ENCODE data around the gene DARS1.
A peak's percentile ranks its signal among the peaks of the same experiment; 100 is the strongest.
"Not testable (repeated sequence)": the region's sequence is repeated elsewhere in the genome, so short reads cannot be mapped to it uniquely, and the experiment has no call there.

DARS1 gene

GRCh38 chr2:135960656-135961551 is 24.5 kb downstream of the DARS1 start:
- no peak overlapping the region for H2AFZ ChIP-seq (ENCODE audit: low read depth, low read length)
- peaks cover 5% of the 10 kb centered on the region; the same call in 1 of the 2 replicates for H4K20me1 ChIP-seq (ENCODE audit: insufficient read depth, low read length)
- peak overlapping the region; percentile 50 for H3K27ac ChIP-seq (ENCODE audit: low read length)
- TF ChIP-seq CTCF (IDR thresholded peaks at IDR 0.05; ENCODE audit: borderline replicate concordance, extremely low read depth, low read length, poor library complexity, severe bottlenecking) (no peak), EZH2 (IDR thresholded peaks at IDR 0.05; ENCODE audit: borderline replicate concordance, low read depth, low read length, severe bottlenecking) (no peak)
- peak; percentile 83 for ATAC-seq (ENCODE audit: insufficient read depth, low read depth)
- H3K4me2 ChIP-seq (ENCODE audit: insufficient read depth, low read length) = no peak overlapping the region; the same call in 1 of the 2 replicates
- H3K27me3 ChIP-seq (ENCODE audit: insufficient read depth, low read length, poor library complexity) = no peaks in the 10 kb centered on the region
- H3K9ac ChIP-seq (ENCODE audit: low read depth, low read length) = peak overlapping the region; percentile 14; the same call in 1 of the 2 replicates
- no peak overlapping the region for H3K4me3 ChIP-seq (ENCODE audit: low read depth in 1 of 2, low read length in 2 of 2)
- H3K9me3 ChIP-seq (ENCODE audit: insufficient read depth, low read length, severe bottlenecking) = no peaks in the 10 kb centered on the region
- no peak for DNase-seq
- peaks cover 68% of the 10 kb centered on the region for H3K36me3 ChIP-seq (ENCODE audit: insufficient read depth, low read length)
- H3K79me2 ChIP-seq (ENCODE audit: insufficient read depth, low read length) = peaks cover 92% of the 10 kb centered on the region
- H3K4me1 ChIP-seq (ENCODE audit: insufficient read depth, low read length) = peaks cover 32% of the 10 kb centered on the region

- Histone ChIP-seq H4K20me1 (ENCODE audit: insufficient read depth, low read length) (peaks cover 5% of the 10 kb centered on the region; the same call in 1 of the 2 replicates), H3K27me3 (ENCODE audit: insufficient read depth, low read length, poor library complexity) (no peaks in the 10 kb centered on the region), H3K36me3 (ENCODE audit: insufficient read depth, low read length) (peaks cover 75% of the 10 kb centered on the region), H3K4me3 (ENCODE audit: low read depth in 1 of 2, low read length in 2 of 2) (no peak overlapping the region), H3K9me3 (ENCODE audit: insufficient read depth, low read length, severe bottlenecking) (no peaks in the 10 kb centered on the region), H3K4me1 (ENCODE audit: insufficient read depth, low read length) (peaks cover 32% of the 10 kb centered on the region), H3K79me2 (ENCODE audit: insufficient read depth, low read length) (peaks cover 92% of the 10 kb centered on the region), H3K9ac (ENCODE audit: low read depth, low read length) (no peak overlapping the region), H3K4me2 (ENCODE audit: insufficient read depth, low read length) (no peak overlapping the region), H3K27ac (ENCODE audit: low read length) (peak overlapping the region; percentile 48), H2AFZ (ENCODE audit: low read depth, low read length) (no peak overlapping the region)
- no peak for DNase-seq
- no peak for ATAC-seq (ENCODE audit: insufficient read depth, low read depth)
- TF ChIP-seq EZH2 (IDR thresholded peaks at IDR 0.05; ENCODE audit: borderline replicate concordance, low read depth, low read length, severe bottlenecking) = no peak
- no peak for TF ChIP-seq CTCF (IDR thresholded peaks at IDR 0.05; ENCODE audit: borderline replicate concordance, extremely low read depth, low read length, poor library complexity, severe bottlenecking)
These were observed 25.3 kb downstream of the DARS1 start for GRCh38 chr2:135960150-135960549.

- H3K4me1 ChIP-seq (ENCODE audit: insufficient read depth, low read length) = peaks cover 32% of the 10 kb centered on the region
- H2AFZ ChIP-seq (ENCODE audit: low read depth, low read length); H3K27ac ChIP-seq (ENCODE audit: low read length); H3K9me3 ChIP-seq (ENCODE audit: insufficient read depth, low read length, severe bottlenecking); DNase-seq; H3K27me3 ChIP-seq (ENCODE audit: insufficient read depth, low read length, poor library complexity); H3K9ac ChIP-seq (ENCODE audit: low read depth, low read length); ATAC-seq (ENCODE audit: insufficient read depth, low read depth); H3K4me3 ChIP-seq (ENCODE audit: low read depth in 1 of 2, low read length in 2 of 2); H4K20me1 ChIP-seq (ENCODE audit: insufficient read depth, low read length); H3K4me2 ChIP-seq (ENCODE audit: insufficient read depth, low read length): not testable (repeated sequence)
- peaks cover 75% of the 10 kb centered on the region for H3K36me3 ChIP-seq (ENCODE audit: insufficient read depth, low read length)
- peaks cover 93% of the 10 kb centered on the region for H3K79me2 ChIP-seq (ENCODE audit: insufficient read depth, low read length)
These were observed 26.5 kb downstream of the DARS1 start for GRCh38 chr2:135958927-135959326.

GRCh38 chr2:135954020-135954601 is 31.3 kb downstream of the DARS1 start:
- H3K4me2 ChIP-seq (ENCODE audit: insufficient read depth, low read length) = no peak overlapping the region
- H3K79me2 ChIP-seq (ENCODE audit: insufficient read depth, low read length) = peaks cover 92% of the 10 kb centered on the region
- no peak overlapping the region for H3K27ac ChIP-seq (ENCODE audit: low read length)

More at GRCh38 chr2:135954020-135954601, 31.3 kb downstream of the DARS1 start:
- Histone ChIP-seq H3K4me3 (ENCODE audit: low read depth in 1 of 2, low read length in 2 of 2) (no peak overlapping the region), H4K20me1 (ENCODE audit: insufficient read depth, low read length) (peaks cover 12% of the 10 kb centered on the region), H3K9me3 (ENCODE audit: insufficient read depth, low read length, severe bottlenecking) (no peaks in the 10 kb centered on the region), H3K36me3 (ENCODE audit: insufficient read depth, low read length) (peaks cover 70% of the 10 kb centered on the region), H3K9ac (ENCODE audit: low read depth, low read length) (no peak overlapping the region), H2AFZ (ENCODE audit: low read depth, low read length) (no peak overlapping the region), H3K27me3 (ENCODE audit: insufficient read depth, low read length, poor library complexity) (no peaks in the 10 kb centered on the region), H3K4me1 (ENCODE audit: insufficient read depth, low read length) (no peaks in the 10 kb centered on the region)
- TF ChIP-seq CTCF (IDR thresholded peaks at IDR 0.05; ENCODE audit: borderline replicate concordance, extremely low read depth, low read length, poor library complexity, severe bottlenecking) = no peak
- no peak for TF ChIP-seq EZH2 (IDR thresholded peaks at IDR 0.05; ENCODE audit: borderline replicate concordance, low read depth, low read length, severe bottlenecking)
- ATAC-seq (ENCODE audit: insufficient read depth, low read depth) (no peak), DNase-seq (no peak)

All from DND-41 (cell line).